Measurements from ENCODE around the gene NEAT1. TPM values are rescaled to one million over a fixed set of nuclear protein-coding genes. Genes with fewer than 3 reads are reported as not detected.

NEAT1 gene
- total and polyA plus RNA-seq, 9 of the 15 experiments (the other 6 are each of a cell fraction or from before 2014, with no cell fraction given) = 20.1 to 389 (median 62.8) TPM

- TF ChIP-seq NONO (IDR thresholded peaks at IDR 0.05; ENCODE audit: low read depth in 2 of 2, low read length in 1 of 2) = peak; percentile 79 to 94
- TF ChIP-seq, protein P1, sequence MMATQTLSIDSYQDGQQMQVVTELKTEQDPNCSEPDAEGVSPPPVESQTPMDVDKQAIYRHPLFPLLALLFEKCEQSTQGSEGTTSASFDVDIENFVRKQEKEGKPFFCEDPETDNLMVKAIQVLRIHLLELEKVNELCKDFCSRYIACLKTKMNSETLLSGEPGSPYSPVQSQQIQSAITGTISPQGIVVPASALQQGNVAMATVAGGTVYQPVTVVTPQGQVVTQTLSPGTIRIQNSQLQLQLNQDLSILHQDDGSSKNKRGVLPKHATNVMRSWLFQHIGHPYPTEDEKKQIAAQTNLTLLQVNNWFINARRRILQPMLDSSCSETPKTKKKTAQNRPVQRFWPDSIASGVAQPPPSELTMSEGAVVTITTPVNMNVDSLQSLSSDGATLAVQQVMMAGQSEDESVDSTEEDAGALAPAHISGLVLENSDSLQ (IDR thresholded peaks at IDR 0.05) = 0 out of 2 replicates have a peak, but pooled peaks have one; percentile 31
- TF ChIP-seq ZBTB5 (IDR thresholded peaks at IDR 0.05) = 0 out of 2 replicates have a peak, but pooled peaks have one; percentile 62
- TF ChIP-seq, protein P2, sequence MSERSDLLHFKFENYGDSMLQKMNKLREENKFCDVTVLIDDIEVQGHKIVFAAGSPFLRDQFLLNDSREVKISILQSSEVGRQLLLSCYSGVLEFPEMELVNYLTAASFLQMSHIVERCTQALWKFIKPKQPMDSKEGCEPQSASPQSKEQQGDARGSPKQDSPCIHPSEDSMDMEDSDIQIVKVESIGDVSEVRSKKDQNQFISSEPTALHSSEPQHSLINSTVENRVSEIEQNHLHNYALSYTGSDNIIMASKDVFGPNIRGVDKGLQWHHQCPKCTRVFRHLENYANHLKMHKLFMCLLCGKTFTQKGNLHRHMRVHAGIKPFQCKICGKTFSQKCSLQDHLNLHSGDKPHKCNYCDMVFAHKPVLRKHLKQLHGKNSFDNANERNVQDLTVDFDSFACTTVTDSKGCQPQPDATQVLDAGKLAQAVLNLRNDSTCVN (CRISPR knock-in tag; IDR thresholded peaks at IDR 0.05) = peak; percentile 95
- TF ChIP-seq DEAF1 (CRISPR knock-in tag; IDR thresholded peaks at IDR 0.05) = no peak
- TF ChIP-seq ARID3A (IDR thresholded peaks at IDR 0.05; ENCODE audit: borderline replicate concordance, low read depth, low read length) = no peak; the same call in 1 of the 2 replicates
- TF ChIP-seq, protein P3, sequence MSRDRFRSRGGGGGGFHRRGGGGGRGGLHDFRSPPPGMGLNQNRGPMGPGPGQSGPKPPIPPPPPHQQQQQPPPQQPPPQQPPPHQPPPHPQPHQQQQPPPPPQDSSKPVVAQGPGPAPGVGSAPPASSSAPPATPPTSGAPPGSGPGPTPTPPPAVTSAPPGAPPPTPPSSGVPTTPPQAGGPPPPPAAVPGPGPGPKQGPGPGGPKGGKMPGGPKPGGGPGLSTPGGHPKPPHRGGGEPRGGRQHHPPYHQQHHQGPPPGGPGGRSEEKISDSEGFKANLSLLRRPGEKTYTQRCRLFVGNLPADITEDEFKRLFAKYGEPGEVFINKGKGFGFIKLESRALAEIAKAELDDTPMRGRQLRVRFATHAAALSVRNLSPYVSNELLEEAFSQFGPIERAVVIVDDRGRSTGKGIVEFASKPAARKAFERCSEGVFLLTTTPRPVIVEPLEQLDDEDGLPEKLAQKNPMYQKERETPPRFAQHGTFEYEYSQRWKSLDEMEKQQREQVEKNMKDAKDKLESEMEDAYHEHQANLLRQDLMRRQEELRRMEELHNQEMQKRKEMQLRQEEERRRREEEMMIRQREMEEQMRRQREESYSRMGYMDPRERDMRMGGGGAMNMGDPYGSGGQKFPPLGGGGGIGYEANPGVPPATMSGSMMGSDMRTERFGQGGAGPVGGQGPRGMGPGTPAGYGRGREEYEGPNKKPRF (IDR thresholded peaks at IDR 0.05; ENCODE audit: low read depth, low read length) = peak; percentile 53; the same call in 1 of the 2 replicates
- TF ChIP-seq ELF4 (CRISPR knock-in tag; IDR thresholded peaks at IDR 0.05) = peak; percentile 91
- TF ChIP-seq HES1 (IDR thresholded peaks at IDR 0.05; ENCODE audit: low read depth) = no peak
- no peak for TF ChIP-seq ZKSCAN3 (CRISPR knock-in tag; IDR thresholded peaks at IDR 0.05)
- no peak for TF ChIP-seq SRSF1 (IDR thresholded peaks at IDR 0.05; ENCODE audit: low read depth, low read length)
- TF ChIP-seq ZFX (CRISPR knock-in tag; IDR thresholded peaks at IDR 0.05) = no peak
- peak; percentile 93 for TF ChIP-seq LARP7 (IDR thresholded peaks at IDR 0.05)
- TF ChIP-seq, protein P4, sequence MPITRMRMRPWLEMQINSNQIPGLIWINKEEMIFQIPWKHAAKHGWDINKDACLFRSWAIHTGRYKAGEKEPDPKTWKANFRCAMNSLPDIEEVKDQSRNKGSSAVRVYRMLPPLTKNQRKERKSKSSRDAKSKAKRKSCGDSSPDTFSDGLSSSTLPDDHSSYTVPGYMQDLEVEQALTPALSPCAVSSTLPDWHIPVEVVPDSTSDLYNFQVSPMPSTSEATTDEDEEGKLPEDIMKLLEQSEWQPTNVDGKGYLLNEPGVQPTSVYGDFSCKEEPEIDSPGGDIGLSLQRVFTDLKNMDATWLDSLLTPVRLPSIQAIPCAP (CRISPR knock-in tag; IDR thresholded peaks at IDR 0.05; ENCODE audit: borderline replicate concordance) = no peak
- TF ChIP-seq ESRRB (CRISPR knock-in tag; IDR thresholded peaks at IDR 0.05; ENCODE audit: borderline replicate concordance) = no peak
Measured at GRCh38 chr11:65429068-65429681, 6.6 kb downstream of the NEAT1 start (continued).

Measured in K562 (cell line).